AG10803 (cell line): ENCODE measurements around the gene DHX58.

ENCODE experiments used
- DNase-seq: peaks from one replicate; pipeline ENCODE4 v3.0.0; 2010; ENCODE audit warnings: low read depth
- H3K4me3 ChIP-seq: 2 replicates; pipeline ENCODE4 v1.5.1; 2011; ENCODE audit warnings: mild to moderate bottlenecking, low read length, control low read depth
- TF ChIP-seq, protein P1 (sequence below): conservative IDR thresholded peaks from 2 replicates; pipeline ENCODE4 v1.5.1; 2011; ENCODE audit warnings: mild to moderate bottlenecking, low read length, control low read depth, inconsistent platforms

The DHX58 gene

DNA sequence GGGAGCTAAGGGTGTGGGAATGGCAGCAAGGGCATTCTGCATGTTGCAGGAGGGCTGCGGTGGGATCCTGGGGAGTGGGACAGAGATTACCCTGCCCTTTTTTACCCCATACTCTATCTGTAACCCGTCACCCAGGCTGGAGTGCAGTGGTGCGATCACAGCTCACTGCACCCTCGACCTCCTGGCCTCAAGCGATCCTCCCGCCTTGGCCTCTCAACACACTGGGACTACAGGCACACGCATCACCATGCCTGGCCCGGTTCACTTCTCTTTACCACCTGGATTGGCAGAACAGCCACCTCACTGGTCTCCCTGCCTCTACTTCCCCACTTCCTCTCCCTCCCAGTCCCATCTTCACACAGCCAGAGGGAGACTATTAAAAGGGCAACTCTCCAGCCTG is 23.8 kb downstream of the DHX58 start:
- no peak overlapping the region for H3K4me3 ChIP-seq
- DNase-seq, result no peak
- TF ChIP-seq, protein P1, sequence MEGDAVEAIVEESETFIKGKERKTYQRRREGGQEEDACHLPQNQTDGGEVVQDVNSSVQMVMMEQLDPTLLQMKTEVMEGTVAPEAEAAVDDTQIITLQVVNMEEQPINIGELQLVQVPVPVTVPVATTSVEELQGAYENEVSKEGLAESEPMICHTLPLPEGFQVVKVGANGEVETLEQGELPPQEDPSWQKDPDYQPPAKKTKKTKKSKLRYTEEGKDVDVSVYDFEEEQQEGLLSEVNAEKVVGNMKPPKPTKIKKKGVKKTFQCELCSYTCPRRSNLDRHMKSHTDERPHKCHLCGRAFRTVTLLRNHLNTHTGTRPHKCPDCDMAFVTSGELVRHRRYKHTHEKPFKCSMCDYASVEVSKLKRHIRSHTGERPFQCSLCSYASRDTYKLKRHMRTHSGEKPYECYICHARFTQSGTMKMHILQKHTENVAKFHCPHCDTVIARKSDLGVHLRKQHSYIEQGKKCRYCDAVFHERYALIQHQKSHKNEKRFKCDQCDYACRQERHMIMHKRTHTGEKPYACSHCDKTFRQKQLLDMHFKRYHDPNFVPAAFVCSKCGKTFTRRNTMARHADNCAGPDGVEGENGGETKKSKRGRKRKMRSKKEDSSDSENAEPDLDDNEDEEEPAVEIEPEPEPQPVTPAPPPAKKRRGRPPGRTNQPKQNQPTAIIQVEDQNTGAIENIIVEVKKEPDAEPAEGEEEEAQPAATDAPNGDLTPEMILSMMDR, result no peak

DNA sequence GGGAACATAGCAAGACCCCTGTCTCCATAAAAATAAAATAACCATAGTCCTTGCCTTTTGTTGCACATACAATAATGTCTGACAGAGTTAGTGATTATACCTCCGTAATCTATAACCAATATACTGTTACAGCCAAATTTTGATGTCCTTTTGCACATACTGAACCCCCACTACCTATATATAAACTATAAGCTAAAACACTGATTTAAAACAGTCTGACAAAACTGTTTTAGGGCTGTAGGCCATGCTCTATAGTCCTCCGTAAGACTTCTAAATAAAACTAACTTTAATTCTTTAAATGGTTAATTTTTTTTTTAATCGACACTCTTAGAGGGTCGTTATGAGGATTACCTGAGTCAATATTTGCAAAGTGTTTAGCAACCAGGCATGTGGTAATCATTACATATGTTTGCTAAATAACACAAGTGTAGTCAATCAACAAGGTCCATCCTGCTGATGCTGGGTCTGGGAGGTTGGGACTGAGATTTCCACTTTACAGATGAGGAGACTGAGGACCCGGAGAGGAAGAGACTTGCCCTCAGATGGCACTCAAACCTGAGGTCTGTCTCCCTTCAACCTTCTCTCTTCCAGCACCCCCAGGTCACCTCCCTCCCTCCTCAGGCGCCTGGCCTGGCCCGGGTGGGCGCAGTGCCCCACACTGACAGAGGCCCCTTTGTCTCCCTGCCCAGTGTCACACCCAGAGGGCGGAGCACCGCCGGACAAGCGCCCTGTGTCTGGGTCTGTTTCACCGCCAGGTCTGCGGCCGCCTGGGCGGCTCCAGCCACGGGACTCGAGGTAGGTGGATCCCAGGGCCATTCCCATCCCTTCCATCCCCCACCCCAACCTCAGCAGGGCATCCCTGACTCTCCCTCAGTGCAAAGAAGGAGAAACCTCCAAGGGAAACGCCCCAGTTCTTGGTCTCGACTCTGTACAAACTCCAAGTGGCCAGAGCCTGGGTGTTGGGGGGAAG is 24.5 kb downstream of the DHX58 start:
- TF ChIP-seq, protein P1, result no peak
- DNase-seq, result no peak
- H3K4me3 ChIP-seq, result no peak overlapping the region

DNA sequence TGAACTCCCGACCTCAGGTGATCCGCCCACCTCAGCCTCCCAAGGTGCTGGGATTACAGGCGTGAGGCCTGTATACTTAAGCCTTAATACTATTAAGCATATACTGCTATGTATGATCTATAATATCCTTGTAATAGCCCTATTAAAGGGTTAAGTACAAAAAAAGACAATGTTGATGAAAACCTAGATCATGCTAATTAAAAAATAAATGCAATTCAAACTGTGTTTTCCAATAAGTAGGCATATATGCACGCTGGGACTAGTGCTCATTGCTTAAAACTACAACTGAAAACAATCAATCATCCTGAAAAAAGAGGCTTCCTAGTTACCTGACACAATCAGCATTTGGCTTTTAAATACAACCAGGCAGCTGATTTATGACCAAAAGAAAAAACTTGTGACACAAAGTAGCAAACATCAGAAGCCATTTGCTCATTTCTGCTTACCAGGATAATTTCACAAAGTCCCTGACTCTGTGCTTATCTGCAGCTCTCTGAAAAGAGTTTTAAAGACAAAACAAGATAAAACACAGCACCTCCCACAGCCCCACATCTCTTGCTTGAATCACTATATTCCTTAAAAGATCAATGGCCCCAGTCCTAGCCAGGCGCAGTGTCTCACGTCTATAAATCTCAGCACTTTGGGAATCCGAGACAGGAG is 25.3 kb downstream of the DHX58 start:
- DNase-seq, result no peak
- H3K4me3 ChIP-seq, result no peak overlapping the region
- TF ChIP-seq, protein P1, result no peak

DNA sequence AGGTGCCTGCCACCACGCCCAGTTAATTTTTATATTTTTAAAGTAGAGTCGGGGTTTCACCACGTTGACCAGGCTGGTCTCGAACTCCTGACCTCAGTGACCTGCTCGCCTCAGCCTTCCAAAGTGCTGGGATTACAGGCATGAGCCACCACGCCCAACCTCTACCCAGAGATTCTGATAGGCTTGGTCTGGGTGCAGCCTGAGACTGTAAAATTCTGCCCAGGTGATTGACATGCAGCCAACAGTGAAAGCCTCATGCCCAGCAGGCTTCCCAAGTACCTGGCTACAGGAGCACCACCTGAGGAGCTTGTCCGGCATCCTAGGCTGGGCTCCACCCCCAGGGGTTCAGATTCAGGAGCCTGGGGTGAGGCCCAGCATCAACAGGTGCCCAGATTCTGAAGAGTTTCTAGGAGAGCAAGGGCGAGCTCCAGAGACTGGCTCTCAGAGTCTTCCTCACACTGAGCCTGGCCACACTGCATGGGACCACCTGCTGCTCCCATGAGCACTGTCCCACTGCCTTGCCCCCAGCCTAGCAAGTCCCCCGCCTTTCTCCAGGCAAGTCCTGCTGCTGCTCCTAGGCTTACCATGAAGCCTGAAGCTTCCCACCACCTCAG is 30.9 kb downstream of the DHX58 start:
- H3K4me3 ChIP-seq, result no peak overlapping the region
- TF ChIP-seq, protein P1, result no peak
- DNase-seq, result no peak

DNA sequence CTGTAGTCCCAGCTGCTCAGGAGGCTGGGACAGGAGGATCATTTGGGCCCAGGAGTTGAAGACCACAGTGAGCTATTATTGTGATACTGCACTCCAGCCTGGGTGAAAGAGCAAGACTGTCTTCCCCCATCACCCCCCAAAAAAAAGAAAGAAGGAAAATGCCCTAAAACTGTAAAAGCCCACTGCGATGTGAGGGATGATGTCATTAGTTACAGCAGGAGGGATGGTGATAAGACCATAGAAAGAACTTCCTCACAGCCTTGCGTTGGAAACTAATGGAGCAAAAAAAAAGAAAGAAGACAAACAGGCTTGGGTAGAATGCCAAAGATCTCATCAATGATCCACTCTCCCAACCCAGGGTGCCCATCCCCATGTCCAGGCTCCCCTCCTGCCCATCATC is 33.0 kb downstream of the DHX58 start:
- TF ChIP-seq, protein P1, result no peak
- DNase-seq, result no peak
- H3K4me3 ChIP-seq, result no peak overlapping the region

DNA sequence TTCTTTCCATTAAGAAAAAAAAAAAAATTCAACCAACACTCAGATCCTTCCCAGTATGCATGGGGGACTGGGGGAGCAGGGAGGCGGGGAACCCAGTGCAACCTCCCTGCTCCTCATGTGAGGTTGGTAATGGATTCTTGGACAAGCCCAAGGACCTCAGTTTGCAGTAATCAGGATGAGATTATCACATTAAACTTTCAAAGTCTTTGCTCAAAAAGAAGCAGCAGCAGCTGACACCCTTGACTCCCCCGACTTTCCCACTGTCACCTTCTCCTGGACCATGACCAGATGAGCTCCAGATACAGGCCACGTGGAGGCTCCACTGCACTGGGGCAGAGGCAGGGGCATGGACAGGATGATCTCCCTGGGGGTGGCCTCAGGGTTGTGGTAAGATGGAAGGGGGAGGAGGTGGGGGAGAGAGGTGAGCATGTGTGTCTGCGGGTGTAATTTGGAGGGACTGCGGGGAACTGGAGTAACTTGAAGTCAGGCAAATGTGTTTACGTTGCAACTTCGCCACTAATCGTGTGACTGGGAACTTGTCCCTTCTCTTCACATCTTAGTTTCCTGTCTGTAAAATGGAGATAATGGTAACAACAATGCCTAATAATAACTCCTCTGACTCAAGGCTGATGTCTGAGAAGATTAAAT is 34.0 kb downstream of the DHX58 start:
- DNase-seq, result no peak
- no peak overlapping the region for H3K4me3 ChIP-seq
- TF ChIP-seq, protein P1, result no peak
